Neural cell (in vitro differentiated cells): Measurements from ENCODE around the gene EMP3. TPM values are rescaled to one million over a fixed set of nuclear protein-coding genes. Genes with fewer than 3 reads are reported as not detected.

Experiments used
- H2AFZ ChIP-seq: fragments of 200-600, 300-800 bp; sonication (generic), shearing (Covaris generic); 2 replicates; pipeline ENCODE4 v1.6.0; 2014; ENCODE audit warnings: low read depth, mild to moderate bottlenecking, antibody characterized with exemption, low read length, moderate library complexity
- H3F3A ChIP-seq: fragments of 200-600 bp; shearing (Covaris generic); 2 replicates; pipeline ENCODE4 v1.6.1; 2016; ENCODE audit warnings: mild to moderate bottlenecking, moderate library complexity, mixed read lengths, antibody characterized with exemption, low read length; ENCODE audit not compliant: insufficient read depth, poor library complexity, severe bottlenecking
- H3K27ac ChIP-seq: fragments of 200-600, 300-800 bp; sonication (generic), shearing (Covaris generic); 2 replicates; pipeline ENCODE4 v1.5.1; 2014; ENCODE audit warnings: mild to moderate bottlenecking, low read length, moderate library complexity
- H3K27me3 ChIP-seq: fragments of 300-800, 200-600 bp; sonication (generic), shearing (Covaris generic); 2 replicates; pipeline ENCODE4 v1.6.0; 2014; ENCODE audit warnings: mild to moderate bottlenecking, low read depth, low read length, moderate library complexity; ENCODE audit not compliant: insufficient read depth
- H3K36me3 ChIP-seq: fragments of 300-800, 200-600 bp; sonication (generic), shearing (Covaris generic); 2 replicates; pipeline ENCODE4 v1.5.1; 2014; ENCODE audit warnings: mild to moderate bottlenecking, antibody characterized with exemption, low read length, moderate library complexity; ENCODE audit not compliant: insufficient read depth
- H3K4me2 ChIP-seq: fragments of 300-800, 200-600 bp; sonication (generic), shearing (Covaris generic); 2 replicates; pipeline ENCODE4 v1.6.0; 2014; ENCODE audit warnings: mild to moderate bottlenecking, low read length
- H3K4me3 ChIP-seq: fragments of 300-800, 200-600 bp; sonication (generic), shearing (Covaris generic); 2 replicates; pipeline ENCODE4 v1.5.1; 2014; ENCODE audit warnings: mild to moderate bottlenecking, low read length, moderate library complexity
- H3K79me2 ChIP-seq: fragments of 200-600 bp; shearing (Covaris generic); replicated peaks from 2 replicates; pipeline ENCODE4 v1.6.0; 2014; ENCODE audit warnings: mild to moderate bottlenecking, low read length, moderate library complexity; ENCODE audit not compliant: insufficient read depth
- H3K9ac ChIP-seq: fragments of 300-800, 200-600 bp; sonication (generic), shearing (Covaris generic); 2 replicates; pipeline ENCODE4 v1.6.1; 2016; ENCODE audit warnings: mild to moderate bottlenecking, low read length, mixed read lengths
- H3K9me2 ChIP-seq: fragments of 200-600 bp; shearing (Covaris generic); 2 replicates; pipeline ENCODE4 v1.6.1; 2016; ENCODE audit warnings: mild to moderate bottlenecking, low read length, mixed read lengths; ENCODE audit not compliant: insufficient read depth
- H3K9me3 ChIP-seq: fragments of 200-600, 300-800 bp; sonication (generic), shearing (Covaris generic); 2 replicates; pipeline ENCODE4 v1.6.1; 2016; ENCODE audit warnings: mild to moderate bottlenecking, mixed run types, low read length, moderate library complexity, mixed read lengths
- H4K20me1 ChIP-seq: fragments of 200-600 bp; shearing (Covaris generic); 2 replicates; pipeline ENCODE4 v1.6.1; 2016; ENCODE audit warnings: mild to moderate bottlenecking, mixed run types; ENCODE audit not compliant: insufficient read depth
- CTCF ChIP-seq: fragments of 450-650 bp; IDR thresholded peaks from 2 replicates; pipeline ENCODE4 v1.5.1; 2014; ENCODE audit warnings: antibody characterized with exemption, mild to moderate bottlenecking, moderate library complexity; ENCODE audit not compliant: poor library complexity, severe bottlenecking
- MXI1 ChIP-seq: fragments of 450-650 bp; conservative IDR thresholded peaks from 2 replicates; pipeline ENCODE4 v1.6.1; 2014; ENCODE audit warnings: antibody characterized with exemption, mild to moderate bottlenecking; ENCODE audit not compliant: poor library complexity, severe bottlenecking
- POLR2AphosphoS5 ChIP-seq: IDR thresholded peaks from 2 replicates; pipeline ENCODE4 v1.6.1; 2012
- RAD21 ChIP-seq: fragments of 450-650 bp; conservative IDR thresholded peaks from 2 replicates; pipeline ENCODE4 v1.6.1; 2014; ENCODE audit warnings: antibody characterized with exemption, mild to moderate bottlenecking, moderate library complexity
- SMC3 ChIP-seq: fragments of 450-650 bp; conservative IDR thresholded peaks from 2 replicates; pipeline ENCODE4 v1.6.1; 2014; ENCODE audit warnings: antibody characterized with exemption, mild to moderate bottlenecking, moderate library complexity; ENCODE audit not compliant: poor library complexity
- TAF1 ChIP-seq: IDR thresholded peaks from 2 replicates; pipeline ENCODE4 v1.6.1; 2012; ENCODE audit warnings: low read depth
- polyA plus RNA-seq: library from polyadenylated mRNA; depleted of rRNA; stranded (reverse); fragments of >200 nt; gene quantifications from 2 replicates; pipeline ENCODE4 v1.2.3, GENCODE V29; 2014
- TF ChIP-seq, protein P1 (sequence below): IDR thresholded peaks from 2 replicates; pipeline ENCODE4 v1.6.1; 2012; ENCODE audit warnings: borderline replicate concordance

The EMP3 gene
- polyA plus RNA-seq, 1 donor from 2014 or later: not detected

GRCh38 chr19:48362716-48363499 lies 37.6 kb downstream of the EMP3 start:
- H3K9ac ChIP-seq: peak overlapping the region; percentile 87
- TF ChIP-seq RAD21 (no peak), SMC3 (peak; percentile 8), POLR2AphosphoS5 (peak; percentile 15), MXI1 (peak; percentile 37), CTCF (peak; percentile 41), TAF1 (no peak)
- TF ChIP-seq, protein P1, sequence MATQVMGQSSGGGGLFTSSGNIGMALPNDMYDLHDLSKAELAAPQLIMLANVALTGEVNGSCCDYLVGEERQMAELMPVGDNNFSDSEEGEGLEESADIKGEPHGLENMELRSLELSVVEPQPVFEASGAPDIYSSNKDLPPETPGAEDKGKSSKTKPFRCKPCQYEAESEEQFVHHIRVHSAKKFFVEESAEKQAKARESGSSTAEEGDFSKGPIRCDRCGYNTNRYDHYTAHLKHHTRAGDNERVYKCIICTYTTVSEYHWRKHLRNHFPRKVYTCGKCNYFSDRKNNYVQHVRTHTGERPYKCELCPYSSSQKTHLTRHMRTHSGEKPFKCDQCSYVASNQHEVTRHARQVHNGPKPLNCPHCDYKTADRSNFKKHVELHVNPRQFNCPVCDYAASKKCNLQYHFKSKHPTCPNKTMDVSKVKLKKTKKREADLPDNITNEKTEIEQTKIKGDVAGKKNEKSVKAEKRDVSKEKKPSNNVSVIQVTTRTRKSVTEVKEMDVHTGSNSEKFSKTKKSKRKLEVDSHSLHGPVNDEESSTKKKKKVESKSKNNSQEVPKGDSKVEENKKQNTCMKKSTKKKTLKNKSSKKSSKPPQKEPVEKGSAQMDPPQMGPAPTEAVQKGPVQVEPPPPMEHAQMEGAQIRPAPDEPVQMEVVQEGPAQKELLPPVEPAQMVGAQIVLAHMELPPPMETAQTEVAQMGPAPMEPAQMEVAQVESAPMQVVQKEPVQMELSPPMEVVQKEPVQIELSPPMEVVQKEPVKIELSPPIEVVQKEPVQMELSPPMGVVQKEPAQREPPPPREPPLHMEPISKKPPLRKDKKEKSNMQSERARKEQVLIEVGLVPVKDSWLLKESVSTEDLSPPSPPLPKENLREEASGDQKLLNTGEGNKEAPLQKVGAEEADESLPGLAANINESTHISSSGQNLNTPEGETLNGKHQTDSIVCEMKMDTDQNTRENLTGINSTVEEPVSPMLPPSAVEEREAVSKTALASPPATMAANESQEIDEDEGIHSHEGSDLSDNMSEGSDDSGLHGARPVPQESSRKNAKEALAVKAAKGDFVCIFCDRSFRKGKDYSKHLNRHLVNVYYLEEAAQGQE: no peak
- H3K36me3 ChIP-seq: no peaks in the 10 kb centered on the region
- H3K27me3 ChIP-seq: no peaks in the 10 kb centered on the region
- no peaks in the 10 kb centered on the region for H3K9me2 ChIP-seq
- peak overlapping the region; percentile 73 for H3K4me3 ChIP-seq
- H3K79me2 ChIP-seq: no peaks in the 10 kb centered on the region
- H3F3A ChIP-seq: no peaks in the 10 kb centered on the region
- H2AFZ ChIP-seq: peak overlapping the region; percentile 85
- H3K4me2 ChIP-seq: peak overlapping the region; percentile 96
- no peaks in the 10 kb centered on the region for H3K9me3 ChIP-seq
- H3K27ac ChIP-seq: peak overlapping the region; percentile 92
- H4K20me1 ChIP-seq: no peaks in the 10 kb centered on the region

DNA sequence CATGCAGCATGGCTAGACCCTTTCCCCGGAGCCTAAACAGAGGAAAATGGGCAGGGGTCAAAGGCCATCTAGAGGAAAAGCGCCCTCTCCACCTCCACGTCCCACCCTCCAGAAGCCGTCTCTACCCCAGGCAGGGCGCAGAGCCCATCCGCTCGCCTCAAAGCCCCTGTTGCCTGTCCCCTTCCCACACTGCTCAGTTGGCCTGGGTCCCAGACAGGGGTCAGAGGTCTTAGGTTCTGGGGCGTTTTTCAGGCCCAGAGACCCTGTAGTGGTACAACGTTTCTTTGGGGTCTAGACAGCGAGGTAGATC lies 38.1 kb downstream of the EMP3 start:
- H3K27ac ChIP-seq: peak overlapping the region; percentile 92
- no peaks in the 10 kb centered on the region for H3K79me2 ChIP-seq
- H3K27me3 ChIP-seq: no peaks in the 10 kb centered on the region
- H3F3A ChIP-seq: no peaks in the 10 kb centered on the region
- H3K36me3 ChIP-seq: no peaks in the 10 kb centered on the region
- peak overlapping the region; percentile 85 for H2AFZ ChIP-seq
- no peaks in the 10 kb centered on the region for H4K20me1 ChIP-seq
- TF ChIP-seq, protein P1: peak; percentile 78
- TF ChIP-seq MXI1: no peak
- no peak for TF ChIP-seq CTCF
- TF ChIP-seq SMC3: no peak
- no peak for TF ChIP-seq POLR2AphosphoS5
- peak overlapping the region; percentile 87 for H3K9ac ChIP-seq
- no peaks in the 10 kb centered on the region for H3K9me2 ChIP-seq
- H3K4me3 ChIP-seq: peak overlapping the region; percentile 73
- peak overlapping the region; percentile 96 for H3K4me2 ChIP-seq
- no peaks in the 10 kb centered on the region for H3K9me3 ChIP-seq
